HEK293T (cell line): ENCODE results near the gene CA5A.

Source experiments
- ARNT ChIP-seq: fragments of 450-650 bp; IDR thresholded peaks from 2 replicates; pipeline ENCODE4 v1.6.1; 2017; ENCODE audit warnings: mild to moderate bottlenecking
- BHLHE40 ChIP-seq: fragments of 450-650 bp; IDR thresholded peaks from 2 replicates; pipeline ENCODE4 v1.6.1; 2016; ENCODE audit warnings: mild to moderate bottlenecking, moderate library complexity, borderline replicate concordance
- CTBP1 ChIP-seq: fragments of 450-650 bp; IDR thresholded peaks from 2 replicates; pipeline ENCODE4 v1.6.1; 2016; ENCODE audit warnings: borderline replicate concordance
- ELF4 ChIP-seq: fragments of 450-650 bp; IDR thresholded peaks from 2 replicates; pipeline ENCODE4 v1.6.1; 2017; ENCODE audit warnings: antibody characterized with exemption
- FOXA1 ChIP-seq: fragments of 450-650 bp; IDR thresholded peaks from 2 replicates; pipeline ENCODE4 v1.6.1; 2016; ENCODE audit warnings: mild to moderate bottlenecking
- FOXK2 ChIP-seq: fragments of 450-650 bp; IDR thresholded peaks from 2 replicates; pipeline ENCODE4 v1.6.1; 2016; ENCODE audit warnings: mild to moderate bottlenecking
- FOXM1 ChIP-seq: fragments of 450-650 bp; IDR thresholded peaks from 2 replicates; pipeline ENCODE4 v1.6.1; 2017; ENCODE audit warnings: mild to moderate bottlenecking, borderline replicate concordance
- L3MBTL2 ChIP-seq: fragments of 450-650 bp; conservative IDR thresholded peaks from 2 replicates; pipeline ENCODE4 v1.6.1; 2016; ENCODE audit warnings: mild to moderate bottlenecking
- LEF1 ChIP-seq: fragments of 450-650 bp; IDR thresholded peaks from 2 replicates; pipeline ENCODE4 v1.6.1; 2017; ENCODE audit warnings: mild to moderate bottlenecking, borderline replicate concordance
- NFRKB ChIP-seq: fragments of 450-650 bp; IDR thresholded peaks from 2 replicates; pipeline ENCODE4 v1.6.1; 2016; ENCODE audit warnings: mild to moderate bottlenecking, moderate library complexity
- SP1 ChIP-seq: fragments of 450-650 bp; IDR thresholded peaks from 2 replicates; pipeline ENCODE4 v1.6.1; 2017
- SUZ12 ChIP-seq: fragments of 450-650 bp; IDR thresholded peaks from 2 replicates; pipeline ENCODE4 v1.6.1; 2016; ENCODE audit warnings: mild to moderate bottlenecking
- TARDBP ChIP-seq: fragments of 450-650 bp; IDR thresholded peaks from 2 replicates; pipeline ENCODE4 v1.6.1; 2016
- ZNF384 ChIP-seq: fragments of 450-650 bp; IDR thresholded peaks from 2 replicates; pipeline ENCODE4 v1.6.1; 2016

- TF ChIP-seq CTBP1, result no peak
- TF ChIP-seq NFRKB, result no peak
- TF ChIP-seq FOXM1, result no peak
- no peak for TF ChIP-seq ELF4
- no peak for TF ChIP-seq BHLHE40
- TF ChIP-seq SUZ12, result no peak
- no peak for TF ChIP-seq FOXA1
- TF ChIP-seq TARDBP, result no peak
- no peak for TF ChIP-seq FOXK2
- TF ChIP-seq SP1, result no peak
- no peak for TF ChIP-seq ZNF384
- TF ChIP-seq L3MBTL2, result no peak
- TF ChIP-seq ARNT, result no peak
- no peak for TF ChIP-seq LEF1
Measured at GRCh38 chr16:87951552-87952538, 15.5 kb upstream of the CA5A start.
